PC-3 (cell line): ENCODE results near the gene NEMP2. TPM values are rescaled to one million over a fixed set of nuclear protein-coding genes. Genes with fewer than 3 reads are reported as not detected.

Experiments used
- total RNA-seq: library from RNA; depleted of rRNA; stranded (reverse); fragments of >200 nt; gene quantifications from 2 replicates; pipeline ENCODE4 v1.2.3, GENCODE V29; 2014; rRNA removed

NEMP2 gene
- total RNA-seq, 1 experiment from 2014 or later: 3.8 TPM

Other genes with a start within 250 kb of the NEMP2 start
- 8.1 and 12.0 TPM in 2 replicates for gene HIBCH, start 214.9 kb downstream of the NEMP2 start, total RNA-seq
- gene INPP1, start 191.1 kb downstream of the NEMP2 start, total RNA-seq: 4.0 and 5.6 TPM in 2 replicates
- gene MFSD6, start 126.4 kb downstream of the NEMP2 start, total RNA-seq: 20.9 and 23.0 TPM in 2 replicates
- gene NAB1, start 114.4 kb upstream of the NEMP2 start, total RNA-seq: 23.1 and 23.6 TPM in 2 replicates